Measurements from ENCODE around the gene PEMT. TPM values are rescaled to one million over a fixed set of nuclear protein-coding genes. Genes with fewer than 3 reads are reported as not detected.

The PEMT gene
- total RNA-seq, 1 donor = 47.1 TPM

- no peak for DNase-seq (ENCODE audit: low read depth in 2 of 3, low spot score in 2 of 3)
Measured at GRCh38 chr17:17518014-17518413, 73.5 kb downstream of the PEMT start.

DNA sequence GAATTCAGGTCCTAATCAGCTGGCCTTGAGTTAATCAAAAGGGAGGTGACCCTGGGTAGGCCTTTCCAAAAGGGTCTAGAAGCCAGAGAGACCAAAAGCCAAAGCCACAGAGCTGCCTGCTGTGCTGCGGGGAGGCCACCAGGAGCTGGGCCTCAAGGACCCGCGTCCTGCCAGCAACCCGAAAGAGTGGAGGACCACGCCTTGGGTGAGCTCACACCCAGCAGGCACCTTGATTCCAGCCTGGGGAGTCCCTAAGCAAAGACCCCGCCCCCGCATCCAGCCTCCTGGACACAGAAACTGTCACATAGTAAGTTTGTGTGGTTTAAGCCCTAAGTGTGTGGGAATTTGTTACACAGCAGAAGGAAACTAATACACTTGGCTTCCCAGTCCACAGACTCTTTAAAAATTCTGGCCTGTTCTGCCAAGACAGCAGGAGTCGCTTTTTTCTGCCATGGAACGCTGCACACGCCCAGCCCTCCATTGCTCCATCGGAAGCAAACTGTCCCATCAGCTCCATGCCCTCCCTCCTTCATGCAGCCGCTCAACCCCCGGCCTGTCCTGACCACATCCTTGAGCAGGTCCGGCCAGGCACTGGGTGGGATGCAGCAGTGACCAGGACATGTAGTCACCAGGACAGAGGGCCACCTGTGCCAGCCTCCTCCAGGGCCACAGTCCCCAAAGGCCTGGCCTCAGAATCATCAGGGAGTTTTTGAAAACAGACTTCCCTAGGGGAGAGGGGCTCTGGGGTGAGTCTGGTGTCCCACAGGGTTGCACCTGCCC is 74.4 kb downstream of the PEMT start:
- DNase-seq (ENCODE audit: low read depth in 2 of 3, low spot score in 2 of 3) = no peak

DNA sequence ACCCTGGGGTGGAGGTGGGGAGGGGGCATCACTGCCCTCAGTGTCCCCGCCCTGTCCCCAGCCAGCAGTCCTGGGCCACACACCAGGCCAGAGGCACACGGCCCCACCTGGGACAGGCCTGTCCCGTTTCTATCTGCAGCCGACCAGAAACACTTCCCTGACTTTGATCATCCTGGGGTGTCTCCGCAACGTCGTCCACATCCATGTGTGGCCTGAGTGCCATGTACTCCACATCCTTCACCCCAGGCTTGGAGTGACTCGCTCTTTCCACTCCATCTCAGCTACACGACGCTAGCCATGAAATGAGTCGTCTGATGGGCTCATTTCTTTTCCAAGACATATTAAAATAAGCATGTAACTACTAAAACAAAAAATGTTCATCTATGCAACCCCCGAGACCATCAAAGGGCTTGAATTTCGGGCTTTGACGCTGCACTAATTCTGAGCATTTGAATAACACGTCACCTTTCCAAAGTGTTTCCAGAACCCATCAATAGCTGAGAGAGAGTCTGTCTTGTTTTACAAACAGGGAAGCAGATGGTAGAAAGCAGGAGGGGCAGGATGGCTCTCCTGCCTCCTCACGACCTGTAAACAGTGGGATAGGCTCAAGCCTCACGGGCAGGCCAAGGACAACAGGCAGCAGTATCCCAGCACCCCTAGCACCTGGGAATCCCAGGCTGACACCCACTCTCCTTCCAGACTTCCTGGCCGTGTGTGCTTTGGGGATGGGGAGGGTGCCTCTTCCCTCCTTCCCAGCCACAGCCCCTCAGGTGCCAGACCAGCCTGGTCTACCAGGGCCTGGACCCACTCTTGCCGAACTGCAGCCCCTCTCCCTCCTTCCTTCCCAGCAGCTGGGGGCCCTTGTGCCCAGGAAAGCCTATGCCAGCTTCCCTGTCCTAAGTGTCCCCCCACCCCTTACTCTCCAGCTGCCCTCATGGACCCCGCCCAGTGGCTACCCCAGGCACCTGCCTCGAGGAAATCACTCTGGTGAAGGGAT is 75.3 kb downstream of the PEMT start:
- DNase-seq (ENCODE audit: low read depth in 2 of 3, low spot score in 2 of 3) = no peak

DNA sequence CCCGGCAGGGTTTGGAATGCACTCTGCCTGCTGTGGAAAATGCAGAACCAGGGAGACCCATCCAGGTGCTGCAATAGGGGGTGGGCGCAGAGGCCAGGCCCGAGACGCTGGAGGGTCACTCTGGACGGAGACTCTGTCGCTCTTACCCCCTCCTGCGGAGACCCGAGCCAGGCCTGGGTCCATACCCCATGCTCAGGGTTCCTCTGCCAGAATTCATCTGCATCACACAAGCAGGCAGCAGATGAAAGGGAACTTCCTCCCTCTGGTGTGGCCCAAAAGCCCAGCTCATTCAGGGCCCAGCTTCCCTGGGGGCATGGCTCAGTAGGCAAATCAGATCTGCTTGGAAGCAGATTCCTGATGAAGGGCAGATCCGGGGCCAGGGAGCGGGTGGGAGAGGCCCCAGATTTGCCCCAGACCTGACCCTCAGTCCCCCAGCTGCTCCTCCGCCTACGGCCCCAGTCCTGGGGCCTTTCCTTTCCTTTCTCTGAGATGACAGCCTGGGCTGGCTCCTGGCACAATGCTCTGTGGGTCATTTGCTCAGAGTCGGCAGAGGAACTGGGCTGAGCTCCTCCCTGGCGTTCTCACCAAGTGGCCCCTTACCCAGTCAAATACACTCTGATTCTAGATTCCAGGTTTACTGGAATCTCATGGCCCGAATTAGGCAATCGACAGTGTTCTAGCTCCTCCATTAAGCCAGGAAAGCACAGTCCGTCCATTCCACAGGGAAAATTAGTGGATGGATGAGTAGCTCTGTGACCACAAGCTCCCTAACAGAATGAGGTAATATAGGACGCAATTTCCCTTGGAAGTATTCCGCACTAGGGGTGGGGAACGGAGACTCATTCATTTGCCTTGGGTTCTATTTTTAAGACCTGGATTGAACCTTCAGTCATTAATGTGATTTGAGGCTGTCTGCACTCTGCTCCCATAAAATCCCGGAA is 76.2 kb downstream of the PEMT start:
- no peak for DNase-seq (ENCODE audit: low read depth in 2 of 3, low spot score in 2 of 3)

DNA sequence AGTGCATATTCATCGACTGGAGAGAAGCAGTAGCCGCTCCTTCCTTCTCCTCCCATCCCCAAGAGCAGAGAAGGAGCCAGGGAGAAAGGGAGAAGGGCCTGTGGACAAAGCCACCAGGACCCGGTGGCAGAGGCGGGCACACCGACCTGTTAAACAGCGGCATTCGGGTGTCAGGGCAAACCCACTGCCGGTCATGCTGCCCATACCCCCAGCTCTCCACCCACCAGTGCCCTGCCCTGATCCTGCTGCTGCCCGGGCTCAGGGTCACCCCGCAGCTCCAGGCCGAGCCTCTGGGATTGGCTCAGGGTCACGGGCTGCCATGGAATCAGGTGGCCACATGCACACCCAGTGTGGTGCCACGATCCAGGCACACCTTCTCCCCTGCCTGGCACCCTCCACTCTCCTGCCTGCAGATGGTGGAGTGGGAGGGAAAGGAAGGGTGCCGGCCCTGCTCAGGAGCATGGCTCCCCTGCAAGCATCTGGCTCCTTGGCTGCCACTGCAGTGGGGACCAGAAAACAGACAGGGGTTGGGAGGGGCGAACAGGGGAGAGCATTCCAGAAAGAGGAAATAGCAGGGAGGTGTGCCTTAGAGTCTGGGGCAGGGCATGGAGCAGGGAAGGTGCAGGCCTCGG is 77.0 kb downstream of the PEMT start:
- no peak for DNase-seq (ENCODE audit: low read depth in 2 of 3, low spot score in 2 of 3)

GRCh38 chr17:17513626-17514025 is 77.9 kb downstream of the PEMT start:
- DNase-seq (ENCODE audit: low read depth in 2 of 3, low spot score in 2 of 3) = no peak

GRCh38 chr17:17512866-17513265 is 78.6 kb downstream of the PEMT start:
- no peak for DNase-seq (ENCODE audit: low read depth in 2 of 3, low spot score in 2 of 3)

GRCh38 chr17:17511881-17512858 is 79.3 kb downstream of the PEMT start:
- peak in 2 of 3 donors; percentile 73 to 84 for DNase-seq (ENCODE audit: low read depth in 2 of 3, low spot score in 2 of 3)

GRCh38 chr17:17511293-17511741 is 80.2 kb downstream of the PEMT start:
- peak in 2 of 3 donors; percentile 28 to 62 for DNase-seq (ENCODE audit: low read depth in 2 of 3, low spot score in 2 of 3)

GRCh38 chr17:17510456-17511292 is 80.8 kb downstream of the PEMT start:
- peak in 2 of 3 donors; percentile 37 to 45 for DNase-seq (ENCODE audit: low read depth in 2 of 3, low spot score in 2 of 3)

GRCh38 chr17:17509601-17510425 is 81.7 kb downstream of the PEMT start:
- no peak for DNase-seq (ENCODE audit: low read depth in 2 of 3, low spot score in 2 of 3)

DNA sequence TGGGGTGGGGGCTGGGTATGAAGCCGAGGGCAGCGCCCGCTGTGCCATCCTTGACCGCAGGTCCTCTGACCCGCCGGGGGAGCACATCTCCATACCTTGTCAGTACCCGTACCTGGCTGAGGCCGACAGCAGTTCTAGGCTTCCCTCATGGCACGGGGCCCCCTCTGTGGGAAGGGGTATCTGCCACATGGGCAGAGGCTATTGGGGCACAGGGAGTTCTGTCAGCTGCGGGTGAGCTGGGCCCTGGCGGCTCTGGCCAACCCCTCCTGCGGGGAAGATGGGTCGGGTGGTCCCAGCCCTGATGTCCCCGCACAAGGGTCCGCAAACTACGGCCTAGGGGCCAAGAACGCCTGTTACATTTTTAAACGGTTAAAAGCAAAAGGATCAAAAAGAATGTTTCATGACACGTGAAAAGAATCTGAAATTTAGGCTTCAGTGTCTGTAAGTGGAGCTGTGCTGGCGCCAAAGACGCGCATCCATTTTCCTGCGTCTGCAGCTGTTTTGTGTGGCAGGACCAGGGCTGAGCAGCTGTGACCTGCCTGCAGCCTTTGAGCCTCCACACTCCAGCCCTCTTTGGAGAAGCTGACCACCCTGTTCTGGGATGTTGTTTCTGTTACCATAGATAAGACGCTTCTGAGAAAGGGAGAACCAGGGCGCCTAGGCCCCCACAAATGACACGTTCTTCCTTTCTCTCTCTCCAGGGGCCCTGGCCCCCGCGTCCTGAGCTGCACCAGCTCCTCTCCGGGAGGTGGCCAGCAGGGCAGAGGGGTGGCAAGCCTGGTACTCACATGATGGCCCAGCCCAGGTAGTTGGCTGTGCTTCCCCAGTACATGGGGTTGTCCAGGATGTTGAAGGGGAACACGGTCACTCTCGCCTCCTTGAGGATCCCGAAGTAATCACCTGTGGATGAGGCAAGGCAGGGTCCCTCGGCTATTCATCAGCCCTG is 82.6 kb downstream of the PEMT start:
- DNase-seq (ENCODE audit: low read depth in 2 of 3, low spot score in 2 of 3) = no peak

DNA sequence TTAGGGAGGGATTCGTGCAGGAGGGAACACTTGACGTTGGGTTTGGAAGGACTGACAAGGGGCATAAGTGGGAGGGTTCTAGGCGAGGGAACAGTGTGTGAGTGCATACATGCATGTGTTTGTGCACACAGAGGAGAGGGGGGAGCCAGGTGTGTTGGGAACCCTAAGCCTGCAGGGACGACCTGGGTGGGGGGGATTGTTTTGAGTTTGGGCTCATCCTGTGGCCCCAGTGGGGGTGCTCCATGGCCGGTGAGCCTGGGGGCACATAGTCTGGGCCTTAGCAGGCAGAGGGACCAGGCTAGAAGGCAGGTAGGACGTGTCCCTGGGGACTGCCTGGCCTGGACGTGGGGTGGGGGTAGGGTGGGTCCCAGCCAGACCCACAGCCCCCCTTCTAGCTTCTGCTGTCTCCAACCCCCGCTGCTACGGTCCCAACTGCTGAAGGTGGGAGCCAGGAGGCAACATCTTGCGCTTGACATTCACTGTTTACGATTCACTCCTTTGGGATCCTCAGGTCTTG is 83.4 kb downstream of the PEMT start:
- no peak for DNase-seq (ENCODE audit: low read depth in 2 of 3, low spot score in 2 of 3)

GRCh38 chr17:17507465-17508011 is 84.0 kb downstream of the PEMT start:
- DNase-seq (ENCODE audit: low read depth in 2 of 3, low spot score in 2 of 3) = no peak

DNA sequence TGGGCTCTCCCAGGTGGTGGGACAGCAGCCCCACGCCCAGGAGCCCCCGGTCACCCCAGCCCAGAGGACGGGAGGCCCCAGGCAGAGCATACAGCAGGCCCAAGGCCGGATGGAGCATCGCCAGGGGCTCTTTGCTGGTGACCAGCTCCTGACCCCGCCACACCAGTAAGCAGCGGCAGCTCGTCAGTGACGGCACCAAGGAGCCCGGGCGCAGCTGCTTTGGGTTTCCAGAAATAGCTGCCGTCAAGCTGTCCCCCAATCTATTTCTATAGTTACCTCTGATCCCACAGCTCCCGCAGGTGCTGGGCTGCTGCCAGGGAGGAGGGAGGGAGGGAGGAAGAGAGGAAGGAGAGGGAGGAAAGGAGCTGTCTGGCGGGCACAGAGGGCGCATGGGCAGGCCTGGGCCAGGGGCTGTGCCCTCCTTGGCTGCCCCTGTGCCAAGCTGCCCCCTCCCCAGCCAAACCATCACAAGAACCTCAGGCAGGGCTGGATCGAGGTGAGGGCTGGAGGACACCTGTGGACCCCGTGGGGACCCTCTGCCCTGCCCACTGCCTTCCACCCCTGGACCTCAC is 84.5 kb downstream of the PEMT start:
- no peak for DNase-seq (ENCODE audit: low read depth in 2 of 3, low spot score in 2 of 3)
